ENCODE results near the gene TCF15. TPM values are rescaled to one million over a fixed set of nuclear protein-coding genes. Genes with fewer than 3 reads are reported as not detected.

The TCF15 gene
- total and polyA plus RNA-seq, 2 of the 8 experiments (the other 6 are each of a cell fraction or from before 2014, with no cell fraction given) = 3.7 to 6.9 TPM

GRCh38 chr20:650954-651353 is 40.8 kb upstream of the TCF15 start:
- WGBS, 2 experiments (ENCODE audit: extremely low coverage in 1 of 2, insufficient coverage in 1 of 2, insufficient read length in 1 of 2, insufficient replicate concordance in 2 of 2, low coverage in 1 of 2, low lambda C conversion rate in 2 of 2, missing lambda C conversion rate in 1 of 2) = 80% methylated on average over 5 of the region's 5 CpGs; no CpG with 5 or more reads in 1 of the 2 experiments
- no peak for FAIRE-seq
- Histone ChIP-seq H2AFZ (ENCODE audit: low read length) (no peak overlapping the region), H4K5ac (ENCODE audit: insufficient read length, low read depth, low read length) (no peak overlapping the region), H3K56ac (replicated peaks; ENCODE audit: insufficient read length, low read depth, low read length) (no peak overlapping the region), H3K14ac (ENCODE audit: insufficient read length) (no peak overlapping the region), H3K36me3 (ENCODE audit: control insufficient read depth in 2 of 4, insufficient read depth in 4 of 4, low read length in 3 of 4) (peaks cover 7 to 16% (median 15%) of the 10 kb centered on the region in 4 experiments; a peak in 7 of 8 replicates), H4K91ac (replicated peaks; ENCODE audit: insufficient read length, low read length) (no peak overlapping the region), H3K9ac (replicated peaks in 1 of 4; ENCODE audit: extremely low read depth in 1 of 4, low read depth in 3 of 4, low read length in 3 of 4) (no peak overlapping the region), H3K4me1 (replicated peaks in 1 of 4; ENCODE audit: control insufficient read depth in 3 of 4, insufficient read depth in 4 of 4, low read length in 3 of 4) (peaks cover 6 to 19% (median 12%) of the 10 kb centered on the region in 4 experiments), H3K27ac (ENCODE audit: low read depth, low read length) (no peak overlapping the region), H3K4ac (replicated peaks; ENCODE audit: insufficient read length, low read depth, low read length) (no peak overlapping the region), H3K4me3 (ENCODE audit: extremely low read depth in 1 of 4, insufficient read depth in 2 of 4, low read depth in 3 of 4, low read length in 4 of 4) (no peak overlapping the region), H3K4me2 (ENCODE audit: insufficient read depth in 1 of 2, low read depth in 2 of 2, low read length in 2 of 2) (no peak overlapping the region; a peak in 1 of 4 replicates), H3K27me3 (replicated peaks in 1 of 4; ENCODE audit: control insufficient read depth in 3 of 4, extremely low read depth in 1 of 4, insufficient read depth in 3 of 4, low read length in 3 of 4) (peaks cover 0 to 7% (median 0%) of the 10 kb centered on the region in 4 experiments; a peak in 3 of 7 replicates), H2BK20ac (ENCODE audit: low read length) (no peak overlapping the region), H2BK120ac (replicated peaks; ENCODE audit: low read depth, low read length) (no peak overlapping the region), H4K20me1 (replicated peaks in 1 of 2; ENCODE audit: control insufficient read depth in 1 of 2, insufficient read depth in 2 of 2, low read length in 2 of 2) (peaks cover 0 to 4% of the 10 kb centered on the region in 2 experiments), H2AK5ac (ENCODE audit: low read depth, low read length) (no peak overlapping the region), H3K79me1 (ENCODE audit: low read depth, low read length) (no peaks in the 10 kb centered on the region), H3K9me3 (ENCODE audit: insufficient read depth in 2 of 2, low read depth in 1 of 2, low read length in 1 of 2) (no peaks in the 10 kb centered on the region), H2BK5ac (ENCODE audit: low read depth, low read length) (no peak overlapping the region), H2BK15ac (ENCODE audit: low read length) (no peak overlapping the region), H3K23me2 (ENCODE audit: low read depth, low read length) (peaks cover 10% of the 10 kb centered on the region; the same call in 1 of the 2 replicates), H2BK12ac (ENCODE audit: low read depth, low read length) (no peak overlapping the region), H4K8ac (ENCODE audit: extremely low read depth, insufficient read depth, low read length) (no peak overlapping the region), H3K23ac (ENCODE audit: insufficient read length) (no peak overlapping the region), H3K18ac (ENCODE audit: extremely low read depth, low read length) (no peak overlapping the region), H3K79me2 (ENCODE audit: control insufficient read depth in 1 of 2, insufficient read depth in 2 of 2, low read length in 2 of 2) (no peaks in the 10 kb centered on the region)
- POLR2A ChIA-PET (ENCODE audit: partially characterized antibody) = interaction anchor here (0.8 to 2.9 kb wide), 5 partner anchors 11 to 88 kb away, joined by 4 to 19 read pairs (median 4); no protein-coding TSS in a partner anchor
- DNase-seq (ENCODE audit: low read depth in 1 of 2, low spot score in 2 of 2) = no peak
- CTCF ChIA-PET (ENCODE audit: partially characterized antibody) = interaction anchor here (1.2 to 11.0 kb wide), 6 partner anchors 11 to 89 kb away, joined by 4 to 157 read pairs (median 14); no protein-coding TSS in a partner anchor
- peak; percentile 44; the same call in 1 of the 2 replicates for TF ChIP-seq CHD1 (IDR thresholded peaks at IDR 0.05; ENCODE audit: low read depth, low read length)
- peak; percentile 1 to 38 (median 8); a peak in 2 of 4 replicates for TF ChIP-seq CTCF (IDR thresholded peaks at IDR 0.05; ENCODE audit: control extremely low read depth in 1 of 3, insufficient read depth in 1 of 3, low read depth in 1 of 3, low read length in 3 of 3)
- TF ChIP-seq E2F6 (IDR thresholded peaks at IDR 0.05) = no peak
- no peak for TF ChIP-seq NANOG (IDR thresholded peaks at IDR 0.05; ENCODE audit: insufficient read depth, low read depth, low read length, poor library complexity, severe bottlenecking)
- no peak for TF ChIP-seq RBBP5 (IDR thresholded peaks at IDR 0.05; ENCODE audit: borderline replicate concordance, low read depth, low read length)
- TF ChIP-seq EP300 (IDR thresholded peaks at IDR 0.05; ENCODE audit: borderline replicate concordance in 1 of 2, low read depth in 2 of 2, low read length in 2 of 2) = 0 out of 3 replicates have a peak, but pooled peaks of 1 of the 2 experiments have one; percentile 33
- no peak for TF ChIP-seq MAFK (IDR thresholded peaks at IDR 0.05; ENCODE audit: low read depth, low read length)
- TF ChIP-seq JUND (IDR thresholded peaks at IDR 0.05; ENCODE audit: low read length) = 0 out of 2 replicates have a peak, but pooled peaks have one; percentile 37

Data from H1 (cell line).